ENCODE results near the gene CCDC43.

DNA sequence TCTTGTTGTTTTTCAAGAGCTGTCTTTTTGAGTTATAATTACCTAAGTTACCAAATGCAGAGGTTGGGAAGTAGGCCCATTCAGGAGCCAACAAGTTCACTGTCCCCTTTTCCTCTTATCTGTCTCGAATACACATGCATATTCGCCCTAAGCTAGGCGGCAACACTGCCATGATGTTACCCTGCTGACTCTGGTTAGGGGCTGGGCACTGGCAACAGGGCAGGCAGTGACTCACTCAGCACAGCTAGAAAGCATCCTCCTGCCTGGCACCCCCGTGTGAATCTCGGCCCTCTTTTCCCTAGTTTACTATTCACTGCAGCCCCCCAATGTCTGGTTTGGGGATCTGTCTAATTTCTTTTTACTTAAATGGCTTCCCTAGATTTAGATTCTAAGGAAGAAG is 32.7 kb upstream of the CCDC43 start:
- no peak for TF ChIP-seq POLR2A (IDR thresholded peaks at IDR 0.05; ENCODE audit: low read depth, low read length)
- TF ChIP-seq POLR2AphosphoS5 (IDR thresholded peaks at IDR 0.05; ENCODE audit: low read depth, low read length), result no peak
- TF ChIP-seq TAF1 (IDR thresholded peaks at IDR 0.05; ENCODE audit: borderline replicate concordance, low read depth, low read length), result no peak
